Measurements from ENCODE around the gene PPP1R13B. TPM values are rescaled to one million over a fixed set of nuclear protein-coding genes. Genes with fewer than 3 reads are reported as not detected.

The PPP1R13B gene
- total RNA-seq, 1 experiment from 2014 or later = 26.5 TPM

GRCh38 chr14:103698380-103699260, 148.8 kb downstream of the PPP1R13B start:
- H3K9me3 ChIP-seq (ENCODE audit: insufficient read depth, low read depth) = no peaks in the 10 kb centered on the region
- TF ChIP-seq EZH2 (IDR thresholded peaks at IDR 0.05; ENCODE audit: low read depth) = no peak
- no peak for TF ChIP-seq CTCF (conservative IDR thresholded peaks at IDR 0.05)
- DNase-seq = peak in 1 of 2 experiments; percentile 88
- H3K4me3 ChIP-seq = no peak overlapping the region
- H3K9me2 ChIP-seq (ENCODE audit: insufficient read depth) = no peaks in the 10 kb centered on the region
- no peaks in the 10 kb centered on the region for H3K27me3 ChIP-seq (ENCODE audit: insufficient read depth, low read depth)
- CTCF ChIA-PET = interaction anchor here (0.7 kb wide), 1 partner anchor 205 kb away, joined by 3 read pairs; no protein-coding TSS in a partner anchor
- POLR2A ChIA-PET (ENCODE audit: unreplicated experiment) = interaction anchor here (0.5 to 1.0 kb wide), 3 partner anchors 17 to 160 kb away, joined by 4 to 6 read pairs (median 4); partner anchors contain the start of genes XRCC3 and ZFYVE21
- intact Hi-C loops (cut with micrococcal nuclease; ENCODE audit: unreplicated experiment) = no loop called here
- no peak overlapping the region for H3K4me2 ChIP-seq
- H2AFZ ChIP-seq = no peak overlapping the region
- H3K79me2 ChIP-seq (ENCODE audit: low read depth) = no peaks in the 10 kb centered on the region
- H3K36me3 ChIP-seq (ENCODE audit: low read depth) = peaks cover 17% of the 10 kb centered on the region; the same call in 1 of the 2 replicates
- peaks cover 37% of the 10 kb centered on the region for H4K20me1 ChIP-seq (ENCODE audit: insufficient read depth)
- H3K27ac ChIP-seq = no peak overlapping the region
- peaks cover 2% of the 10 kb centered on the region; the same call in 1 of the 2 replicates for H3K4me1 ChIP-seq (replicated peaks; ENCODE audit: insufficient read depth)
- no TSS peak for BruUV-seq (replicated peaks)
- peaks cover 58% of the 10 kb centered on the region for H3F3A ChIP-seq (ENCODE audit: insufficient read depth, low read depth)

- ChIA-PET CTCF (no interaction called here), POLR2A (ENCODE audit: unreplicated experiment) (no interaction called here)
- H4K20me1 ChIP-seq (ENCODE audit: insufficient read depth) = peaks cover 44% of the 10 kb centered on the region
Observed at GRCh38 chr14:103697603-103698379, 149.6 kb downstream of the PPP1R13B start.

More at GRCh38 chr14:103697603-103698379, 149.6 kb downstream of the PPP1R13B start:
- intact Hi-C loops (cut with micrococcal nuclease; ENCODE audit: unreplicated experiment) = no loop called here
- H3K4me3 ChIP-seq = no peak overlapping the region
- peaks cover 25% of the 10 kb centered on the region; the same call in 1 of the 2 replicates for H3K36me3 ChIP-seq (ENCODE audit: low read depth)
- H3K9me3 ChIP-seq (ENCODE audit: insufficient read depth, low read depth) = no peaks in the 10 kb centered on the region
- no peak for TF ChIP-seq CTCF (conservative IDR thresholded peaks at IDR 0.05)
- TF ChIP-seq EZH2 (IDR thresholded peaks at IDR 0.05; ENCODE audit: low read depth) = no peak
- BruUV-seq (replicated peaks) = no TSS peak
- H3F3A ChIP-seq (ENCODE audit: insufficient read depth, low read depth) = peaks cover 58% of the 10 kb centered on the region
- H3K4me2 ChIP-seq = no peak overlapping the region
- peaks cover 10% of the 10 kb centered on the region for H3K4me1 ChIP-seq (replicated peaks; ENCODE audit: insufficient read depth)
- H3K9me2 ChIP-seq (ENCODE audit: insufficient read depth) = no peaks in the 10 kb centered on the region
- H3K27me3 ChIP-seq (ENCODE audit: insufficient read depth, low read depth) = no peaks in the 10 kb centered on the region
- H2AFZ ChIP-seq = no peak overlapping the region
- H3K79me2 ChIP-seq (ENCODE audit: low read depth) = no peaks in the 10 kb centered on the region
- no peak overlapping the region for H3K27ac ChIP-seq
- DNase-seq = no peak

All from PC-9 (cell line).